Measurements from ENCODE around the gene HOXA3.

The HOXA3 gene

DNA sequence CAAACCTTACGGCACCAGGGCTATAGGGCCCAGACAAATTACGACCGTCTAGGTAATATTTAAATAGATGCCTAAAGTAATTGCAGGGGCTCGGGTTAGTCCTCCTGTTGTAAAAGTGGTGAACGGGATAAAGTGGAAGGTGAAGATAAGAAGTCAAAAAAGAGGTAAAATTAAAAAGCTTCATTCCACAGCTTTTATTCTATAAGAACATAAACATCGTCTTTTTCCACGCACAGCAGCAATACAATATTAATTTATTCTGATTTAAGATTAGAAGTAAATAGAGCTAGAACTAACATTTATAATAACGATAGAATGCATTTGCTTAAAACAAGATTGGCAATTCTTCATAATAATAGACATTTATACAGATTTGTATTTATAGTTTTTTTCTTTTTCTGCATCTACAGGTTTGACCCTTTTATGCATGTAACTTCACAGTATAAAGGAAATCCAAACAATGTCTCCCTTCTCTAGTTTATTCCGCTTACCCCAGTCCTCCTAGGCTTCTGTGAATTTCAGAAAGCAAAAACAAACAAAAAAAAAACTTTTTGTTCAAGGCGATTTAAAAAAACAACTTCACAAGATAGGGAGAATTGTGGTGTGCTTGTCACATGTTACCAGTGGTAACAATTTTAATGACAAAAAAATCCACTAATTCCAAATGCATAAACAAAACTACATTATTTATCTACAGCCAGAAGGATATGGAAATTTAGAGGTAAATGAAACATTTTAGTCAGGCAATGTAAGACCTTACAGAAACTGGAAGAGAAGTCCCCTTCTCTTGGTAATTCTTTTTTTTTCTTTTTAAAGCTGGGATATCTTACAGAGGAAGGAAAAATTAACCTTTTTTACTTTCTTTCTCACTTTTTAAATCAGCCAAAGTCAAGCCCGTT, 18.3 kb upstream of the HOXA3 start (continued):
- TF ChIP-seq, protein P1, sequence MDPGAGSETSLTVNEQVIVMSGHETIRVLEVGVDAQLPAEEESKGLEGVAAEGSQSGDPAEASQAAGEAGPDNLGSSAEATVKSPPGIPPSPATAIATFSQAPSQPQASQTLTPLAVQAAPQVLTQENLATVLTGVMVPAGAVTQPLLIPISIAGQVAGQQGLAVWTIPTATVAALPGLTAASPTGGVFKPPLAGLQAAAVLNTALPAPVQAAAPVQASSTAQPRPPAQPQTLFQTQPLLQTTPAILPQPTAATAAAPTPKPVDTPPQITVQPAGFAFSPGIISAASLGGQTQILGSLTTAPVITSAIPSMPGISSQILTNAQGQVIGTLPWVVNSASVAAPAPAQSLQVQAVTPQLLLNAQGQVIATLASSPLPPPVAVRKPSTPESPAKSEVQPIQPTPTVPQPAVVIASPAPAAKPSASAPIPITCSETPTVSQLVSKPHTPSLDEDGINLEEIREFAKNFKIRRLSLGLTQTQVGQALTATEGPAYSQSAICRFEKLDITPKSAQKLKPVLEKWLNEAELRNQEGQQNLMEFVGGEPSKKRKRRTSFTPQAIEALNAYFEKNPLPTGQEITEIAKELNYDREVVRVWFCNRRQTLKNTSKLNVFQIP (CRISPR knock-in tag; IDR thresholded peaks at IDR 0.05; ENCODE audit: borderline replicate concordance, low read depth): no peak
- TF ChIP-seq ISL1 (CRISPR knock-in tag; IDR thresholded peaks at IDR 0.05) (no peak), RARB (CRISPR knock-in tag; IDR thresholded peaks at IDR 0.05) (no peak), CSDC2 (CRISPR knock-in tag; IDR thresholded peaks at IDR 0.05) (no peak), GLIS3 (CRISPR knock-in tag; IDR thresholded peaks at IDR 0.05) (no peak), ZFP3 (CRISPR knock-in tag; IDR thresholded peaks at IDR 0.05) (no peak), ARNTL (CRISPR knock-in tag; IDR thresholded peaks at IDR 0.05; ENCODE audit: borderline replicate concordance, low read depth) (no peak), ZNF70 (CRISPR knock-in tag; IDR thresholded peaks at IDR 0.05) (no peak), ZNF8 (CRISPR knock-in tag; IDR thresholded peaks at IDR 0.05) (no peak)
- TF ChIP-seq, protein P2, sequence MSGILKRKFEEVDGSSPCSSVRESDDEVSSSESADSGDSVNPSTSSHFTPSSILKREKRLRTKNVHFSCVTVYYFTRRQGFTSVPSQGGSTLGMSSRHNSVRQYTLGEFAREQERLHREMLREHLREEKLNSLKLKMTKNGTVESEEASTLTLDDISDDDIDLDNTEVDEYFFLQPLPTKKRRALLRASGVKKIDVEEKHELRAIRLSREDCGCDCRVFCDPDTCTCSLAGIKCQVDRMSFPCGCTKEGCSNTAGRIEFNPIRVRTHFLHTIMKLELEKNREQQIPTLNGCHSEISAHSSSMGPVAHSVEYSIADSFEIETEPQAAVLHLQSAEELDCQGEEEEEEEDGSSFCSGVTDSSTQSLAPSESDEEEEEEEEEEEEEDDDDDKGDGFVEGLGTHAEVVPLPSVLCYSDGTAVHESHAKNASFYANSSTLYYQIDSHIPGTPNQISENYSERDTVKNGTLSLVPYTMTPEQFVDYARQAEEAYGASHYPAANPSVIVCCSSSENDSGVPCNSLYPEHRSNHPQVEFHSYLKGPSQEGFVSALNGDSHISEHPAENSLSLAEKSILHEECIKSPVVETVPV (CRISPR knock-in tag; IDR thresholded peaks at IDR 0.05): no peak

DNA sequence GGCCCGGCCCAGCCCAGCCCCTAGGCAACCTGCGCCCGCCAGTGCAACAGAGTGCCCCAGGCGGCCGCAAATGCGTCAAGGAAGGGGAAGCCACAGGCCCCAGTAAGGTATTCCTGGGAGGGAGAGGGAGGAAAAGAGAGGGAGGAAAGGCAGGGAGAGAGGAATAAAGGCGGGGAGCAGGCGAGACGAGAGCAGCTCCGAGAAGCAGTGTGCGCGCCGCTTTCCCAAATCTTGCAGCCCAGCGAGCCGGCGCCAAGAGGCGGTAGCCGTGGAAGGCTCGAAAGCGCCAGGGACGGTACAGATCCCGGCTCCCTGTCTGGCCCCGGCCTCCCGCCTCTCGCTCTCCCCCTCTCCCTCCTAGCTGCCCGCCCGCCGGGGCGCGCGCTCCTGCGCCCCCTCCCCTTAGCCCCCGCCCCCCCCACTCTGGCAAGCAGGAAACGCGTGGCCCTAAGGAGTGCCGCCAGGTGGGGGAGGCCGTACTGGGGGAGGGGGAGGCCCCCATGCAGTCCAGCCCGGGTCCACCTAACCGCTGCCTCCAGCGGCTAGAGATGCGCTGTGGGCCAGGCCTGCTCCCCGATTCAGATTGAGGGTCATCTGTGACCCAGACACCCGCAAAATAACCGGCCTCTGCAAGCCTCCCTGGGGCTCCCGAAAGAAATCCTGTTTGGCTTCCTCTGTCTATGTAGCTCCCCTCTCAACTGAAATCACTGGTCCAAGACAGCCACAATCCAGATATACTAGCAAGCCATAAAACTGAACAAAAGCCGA, 17.5 kb upstream of the HOXA3 start:
- TF ChIP-seq OSR1 (CRISPR knock-in tag; IDR thresholded peaks at IDR 0.05) (no peak), ESRRG (CRISPR knock-in tag; IDR thresholded peaks at IDR 0.05) (no peak), ZFP30 (CRISPR knock-in tag; IDR thresholded peaks at IDR 0.05) (no peak), SNAI2 (CRISPR knock-in tag; IDR thresholded peaks at IDR 0.05) (no peak), ZC3H10 (CRISPR knock-in tag; IDR thresholded peaks at IDR 0.05) (no peak), ZFP3 (CRISPR knock-in tag; IDR thresholded peaks at IDR 0.05) (no peak)
- TF ChIP-seq, protein P2 (CRISPR knock-in tag; IDR thresholded peaks at IDR 0.05): no peak
- TF ChIP-seq, protein P3, sequence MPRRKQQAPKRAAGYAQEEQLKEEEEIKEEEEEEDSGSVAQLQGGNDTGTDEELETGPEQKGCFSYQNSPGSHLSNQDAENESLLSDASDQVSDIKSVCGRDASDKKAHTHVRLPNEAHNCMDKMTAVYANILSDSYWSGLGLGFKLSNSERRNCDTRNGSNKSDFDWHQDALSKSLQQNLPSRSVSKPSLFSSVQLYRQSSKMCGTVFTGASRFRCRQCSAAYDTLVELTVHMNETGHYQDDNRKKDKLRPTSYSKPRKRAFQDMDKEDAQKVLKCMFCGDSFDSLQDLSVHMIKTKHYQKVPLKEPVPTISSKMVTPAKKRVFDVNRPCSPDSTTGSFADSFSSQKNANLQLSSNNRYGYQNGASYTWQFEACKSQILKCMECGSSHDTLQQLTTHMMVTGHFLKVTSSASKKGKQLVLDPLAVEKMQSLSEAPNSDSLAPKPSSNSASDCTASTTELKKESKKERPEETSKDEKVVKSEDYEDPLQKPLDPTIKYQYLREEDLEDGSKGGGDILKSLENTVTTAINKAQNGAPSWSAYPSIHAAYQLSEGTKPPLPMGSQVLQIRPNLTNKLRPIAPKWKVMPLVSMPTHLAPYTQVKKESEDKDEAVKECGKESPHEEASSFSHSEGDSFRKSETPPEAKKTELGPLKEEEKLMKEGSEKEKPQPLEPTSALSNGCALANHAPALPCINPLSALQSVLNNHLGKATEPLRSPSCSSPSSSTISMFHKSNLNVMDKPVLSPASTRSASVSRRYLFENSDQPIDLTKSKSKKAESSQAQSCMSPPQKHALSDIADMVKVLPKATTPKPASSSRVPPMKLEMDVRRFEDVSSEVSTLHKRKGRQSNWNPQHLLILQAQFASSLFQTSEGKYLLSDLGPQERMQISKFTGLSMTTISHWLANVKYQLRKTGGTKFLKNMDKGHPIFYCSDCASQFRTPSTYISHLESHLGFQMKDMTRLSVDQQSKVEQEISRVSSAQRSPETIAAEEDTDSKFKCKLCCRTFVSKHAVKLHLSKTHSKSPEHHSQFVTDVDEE (CRISPR knock-in tag; IDR thresholded peaks at IDR 0.05): no peak
- TF ChIP-seq, protein P4, sequence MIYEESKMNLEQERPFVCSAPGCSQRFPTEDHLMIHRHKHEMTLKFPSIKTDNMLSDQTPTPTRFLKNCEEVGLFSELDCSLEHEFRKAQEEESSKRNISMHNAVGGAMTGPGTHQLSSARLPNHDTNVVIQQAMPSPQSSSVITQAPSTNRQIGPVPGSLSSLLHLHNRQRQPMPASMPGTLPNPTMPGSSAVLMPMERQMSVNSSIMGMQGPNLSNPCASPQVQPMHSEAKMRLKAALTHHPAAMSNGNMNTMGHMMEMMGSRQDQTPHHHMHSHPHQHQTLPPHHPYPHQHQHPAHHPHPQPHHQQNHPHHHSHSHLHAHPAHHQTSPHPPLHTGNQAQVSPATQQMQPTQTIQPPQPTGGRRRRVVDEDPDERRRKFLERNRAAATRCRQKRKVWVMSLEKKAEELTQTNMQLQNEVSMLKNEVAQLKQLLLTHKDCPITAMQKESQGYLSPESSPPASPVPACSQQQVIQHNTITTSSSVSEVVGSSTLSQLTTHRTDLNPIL (CRISPR knock-in tag; IDR thresholded peaks at IDR 0.05; ENCODE audit: low read depth): no peak
- TF ChIP-seq, protein P1 (CRISPR knock-in tag; IDR thresholded peaks at IDR 0.05; ENCODE audit: borderline replicate concordance, low read depth): no peak
- ATAC-seq: peak; percentile 3; the same call in 1 of the 3 replicates
